Measurements from ENCODE around the gene CDHR2.

Gene CDHR2

GRCh38 chr5:176618783-176619182 is 69.6 kb downstream of the CDHR2 start:
- TF ChIP-seq FOXP2 (optimal IDR thresholded peaks at IDR 0.05; ENCODE audit: control extremely low read depth, extremely low read length, insufficient read depth), result no peak
- TF ChIP-seq EZH2 (IDR thresholded peaks at IDR 0.05), result no peak
- no peak for TF ChIP-seq POLR2AphosphoS5 (IDR thresholded peaks at IDR 0.05; ENCODE audit: borderline replicate concordance, low read depth, low read length)
- Histone ChIP-seq H3K9me3 (ENCODE audit: low read depth, low read length) (no peaks in the 10 kb centered on the region), H3K9ac (ENCODE audit: insufficient read length) (no peak overlapping the region), H3K27ac (no peak overlapping the region), H3K36me3 (ENCODE audit: insufficient read depth, low read length) (no peaks in the 10 kb centered on the region), H3K4me3 (peak overlapping the region; percentile 59; the same call in 1 of the 2 replicates)
- DNase-seq (ENCODE audit: low read depth, low spot score), result no peak

- H3K27ac ChIP-seq, result no peak overlapping the region
- H3K4me3 ChIP-seq, result peak overlapping the region; percentile 59; the same call in 1 of the 2 replicates
- no peaks in the 10 kb centered on the region for H3K9me3 ChIP-seq (ENCODE audit: low read depth, low read length)
- H3K36me3 ChIP-seq (ENCODE audit: insufficient read depth, low read length), result no peaks in the 10 kb centered on the region
- no peak overlapping the region for H3K9ac ChIP-seq (ENCODE audit: insufficient read length)
- peak; percentile 47 for DNase-seq (ENCODE audit: low read depth, low spot score)
- TF ChIP-seq POLR2AphosphoS5 (IDR thresholded peaks at IDR 0.05; ENCODE audit: borderline replicate concordance, low read depth, low read length) (no peak), FOXP2 (optimal IDR thresholded peaks at IDR 0.05; ENCODE audit: control extremely low read depth, extremely low read length, insufficient read depth) (no peak), EZH2 (IDR thresholded peaks at IDR 0.05) (no peak)
Measured at GRCh38 chr5:176619203-176619568, 70.0 kb downstream of the CDHR2 start.

- Histone ChIP-seq H3K4me3 (no peak overlapping the region), H3K9me3 (ENCODE audit: low read depth, low read length) (no peaks in the 10 kb centered on the region), H3K9ac (ENCODE audit: insufficient read length) (no peak overlapping the region), H3K36me3 (ENCODE audit: insufficient read depth, low read length) (no peaks in the 10 kb centered on the region), H3K27ac (no peak overlapping the region)
- TF ChIP-seq POLR2AphosphoS5 (IDR thresholded peaks at IDR 0.05; ENCODE audit: borderline replicate concordance, low read depth, low read length), result no peak
- no peak for TF ChIP-seq EZH2 (IDR thresholded peaks at IDR 0.05)
- TF ChIP-seq FOXP2 (optimal IDR thresholded peaks at IDR 0.05; ENCODE audit: control extremely low read depth, extremely low read length, insufficient read depth), result no peak
- no peak for DNase-seq (ENCODE audit: low read depth, low spot score)
Measured at GRCh38 chr5:176619569-176620332, 70.6 kb downstream of the CDHR2 start.

- DNase-seq (ENCODE audit: low read depth, low spot score), result no peak
- Histone ChIP-seq H3K27ac (no peak overlapping the region), H3K4me3 (no peak overlapping the region), H3K9me3 (ENCODE audit: low read depth, low read length) (no peaks in the 10 kb centered on the region), H3K9ac (ENCODE audit: insufficient read length) (no peak overlapping the region), H3K36me3 (ENCODE audit: insufficient read depth, low read length) (no peaks in the 10 kb centered on the region)
- TF ChIP-seq POLR2AphosphoS5 (IDR thresholded peaks at IDR 0.05; ENCODE audit: borderline replicate concordance, low read depth, low read length) (no peak), EZH2 (IDR thresholded peaks at IDR 0.05) (no peak), FOXP2 (optimal IDR thresholded peaks at IDR 0.05; ENCODE audit: control extremely low read depth, extremely low read length, insufficient read depth) (no peak)
Measured at GRCh38 chr5:176620333-176620981, 71.3 kb downstream of the CDHR2 start.

GRCh38 chr5:176621661-176622079 is 72.5 kb downstream of the CDHR2 start:
- H3K27ac ChIP-seq, result no peak overlapping the region
- DNase-seq (ENCODE audit: low read depth, low spot score), result no peak
- H3K9me3 ChIP-seq (ENCODE audit: low read depth, low read length), result no peaks in the 10 kb centered on the region
- TF ChIP-seq POLR2AphosphoS5 (IDR thresholded peaks at IDR 0.05; ENCODE audit: borderline replicate concordance, low read depth, low read length), result no peak
- no peak for TF ChIP-seq FOXP2 (optimal IDR thresholded peaks at IDR 0.05; ENCODE audit: control extremely low read depth, extremely low read length, insufficient read depth)
- TF ChIP-seq EZH2 (IDR thresholded peaks at IDR 0.05), result no peak
- H3K4me3 ChIP-seq, result no peak overlapping the region
- H3K36me3 ChIP-seq (ENCODE audit: insufficient read depth, low read length), result no peaks in the 10 kb centered on the region
- H3K9ac ChIP-seq (ENCODE audit: insufficient read length), result no peak overlapping the region

- Histone ChIP-seq H3K9me3 (ENCODE audit: low read depth, low read length) (no peaks in the 10 kb centered on the region), H3K9ac (ENCODE audit: insufficient read length) (no peak overlapping the region), H3K36me3 (ENCODE audit: insufficient read depth, low read length) (no peaks in the 10 kb centered on the region), H3K27ac (no peak overlapping the region), H3K4me3 (no peak overlapping the region)
- DNase-seq (ENCODE audit: low read depth, low spot score), result no peak
- TF ChIP-seq FOXP2 (optimal IDR thresholded peaks at IDR 0.05; ENCODE audit: control extremely low read depth, extremely low read length, insufficient read depth) (no peak), POLR2AphosphoS5 (IDR thresholded peaks at IDR 0.05; ENCODE audit: borderline replicate concordance, low read depth, low read length) (no peak), EZH2 (IDR thresholded peaks at IDR 0.05) (no peak)
Measured at GRCh38 chr5:176624142-176624541, 75.0 kb downstream of the CDHR2 start.

GRCh38 chr5:176624938-176625337 is 75.8 kb downstream of the CDHR2 start:
- TF ChIP-seq FOXP2 (optimal IDR thresholded peaks at IDR 0.05; ENCODE audit: control extremely low read depth, extremely low read length, insufficient read depth), result no peak
- no peak overlapping the region for H3K9ac ChIP-seq (ENCODE audit: insufficient read length)
- DNase-seq (ENCODE audit: low read depth, low spot score), result no peak
- H3K36me3 ChIP-seq (ENCODE audit: insufficient read depth, low read length), result no peaks in the 10 kb centered on the region
- H3K9me3 ChIP-seq (ENCODE audit: low read depth, low read length), result no peaks in the 10 kb centered on the region
- H3K4me3 ChIP-seq, result no peak overlapping the region
- H3K27ac ChIP-seq, result no peak overlapping the region

- Histone ChIP-seq H3K9ac (ENCODE audit: insufficient read length) (no peak overlapping the region), H3K9me3 (ENCODE audit: low read depth, low read length) (no peaks in the 10 kb centered on the region), H3K36me3 (ENCODE audit: insufficient read depth, low read length) (no peaks in the 10 kb centered on the region), H3K4me3 (no peak overlapping the region), H3K27ac (no peak overlapping the region)
- TF ChIP-seq EZH2 (IDR thresholded peaks at IDR 0.05) (no peak), FOXP2 (optimal IDR thresholded peaks at IDR 0.05; ENCODE audit: control extremely low read depth, extremely low read length, insufficient read depth) (no peak), POLR2AphosphoS5 (IDR thresholded peaks at IDR 0.05; ENCODE audit: borderline replicate concordance, low read depth, low read length) (no peak)
- DNase-seq (ENCODE audit: low read depth, low spot score), result no peak
Measured at GRCh38 chr5:176625512-176625911, 76.4 kb downstream of the CDHR2 start.
